ENCODE results near the gene GFRA4. TPM values are rescaled to one million over a fixed set of nuclear protein-coding genes. Genes with fewer than 3 reads are reported as not detected.
A peak's percentile ranks its signal among the peaks of the same experiment; 100 is the strongest.

The GFRA4 gene
- total RNA-seq, 1 donor: not detected

GRCh38 chr20:3658019-3658715 is 5.0 kb downstream of the GFRA4 start:
- Histone ChIP-seq H3K4me3 (ENCODE audit: insufficient read depth, low read length) (no peak overlapping the region), H3K36me3 (ENCODE audit: insufficient read depth, low read length) (no peaks in the 10 kb centered on the region), H3K9me3 (ENCODE audit: low read depth, low read length) (peaks cover 3% of the 10 kb centered on the region), H4K20me1 (ENCODE audit: insufficient read depth, low read length) (no peaks in the 10 kb centered on the region), H3K27ac (ENCODE audit: low read depth, low read length) (no peak overlapping the region), H3K79me2 (ENCODE audit: insufficient read depth, low read length) (no peaks in the 10 kb centered on the region), H3K27me3 (ENCODE audit: insufficient read depth, low read length) (peaks cover 29% of the 10 kb centered on the region), H3K4me2 (ENCODE audit: insufficient read depth, low read length) (no peak overlapping the region), H2AFZ (ENCODE audit: low read length) (no peak overlapping the region), H3K4me1 (ENCODE audit: insufficient read depth, low read length) (no peaks in the 10 kb centered on the region)
- TF ChIP-seq CTCF (IDR thresholded peaks at IDR 0.05; ENCODE audit: extremely low read depth, low read depth, low read length): no peak
- DNase-seq (ENCODE audit: insufficient read length, low spot score, missing footprints): no peak

DNA sequence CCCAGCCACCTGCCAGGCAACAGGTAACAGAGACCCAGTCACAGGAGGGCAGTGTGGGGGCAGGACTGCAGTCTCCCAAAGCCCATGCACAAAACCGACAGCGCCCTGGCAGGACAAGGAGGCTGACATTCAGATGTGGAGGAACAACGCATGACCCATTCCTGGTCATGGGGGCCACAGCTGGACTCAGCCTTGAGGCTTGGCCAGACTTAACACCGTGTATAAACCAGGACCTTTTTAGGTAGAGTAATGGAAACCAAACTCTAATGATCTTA is 8.1 kb downstream of the GFRA4 start:
- Histone ChIP-seq H3K36me3 (ENCODE audit: insufficient read depth, low read length) (no peaks in the 10 kb centered on the region), H3K4me3 (ENCODE audit: insufficient read depth, low read length) (no peak overlapping the region), H3K27ac (ENCODE audit: low read depth, low read length) (no peak overlapping the region), H3K4me2 (ENCODE audit: insufficient read depth, low read length) (no peak overlapping the region), H3K9me3 (ENCODE audit: low read depth, low read length) (peaks cover 3% of the 10 kb centered on the region), H3K27me3 (ENCODE audit: insufficient read depth, low read length) (peaks cover 8% of the 10 kb centered on the region), H3K4me1 (ENCODE audit: insufficient read depth, low read length) (no peaks in the 10 kb centered on the region), H4K20me1 (ENCODE audit: insufficient read depth, low read length) (no peaks in the 10 kb centered on the region), H2AFZ (ENCODE audit: low read length) (no peak overlapping the region), H3K79me2 (ENCODE audit: insufficient read depth, low read length) (no peaks in the 10 kb centered on the region)
- TF ChIP-seq CTCF (IDR thresholded peaks at IDR 0.05; ENCODE audit: extremely low read depth, low read depth, low read length): no peak
- DNase-seq (ENCODE audit: insufficient read length, low spot score, missing footprints): no peak

GRCh38 chr20:3654326-3655130 is 8.7 kb downstream of the GFRA4 start:
- Histone ChIP-seq H3K9me3 (ENCODE audit: low read depth, low read length) (peaks cover 3% of the 10 kb centered on the region), H3K4me1 (ENCODE audit: insufficient read depth, low read length) (no peaks in the 10 kb centered on the region), H3K27ac (ENCODE audit: low read depth, low read length) (no peak overlapping the region), H3K4me3 (ENCODE audit: insufficient read depth, low read length) (no peak overlapping the region), H2AFZ (ENCODE audit: low read length) (no peak overlapping the region), H4K20me1 (ENCODE audit: insufficient read depth, low read length) (no peaks in the 10 kb centered on the region), H3K27me3 (ENCODE audit: insufficient read depth, low read length) (peaks cover 3% of the 10 kb centered on the region), H3K4me2 (ENCODE audit: insufficient read depth, low read length) (no peak overlapping the region), H3K36me3 (ENCODE audit: insufficient read depth, low read length) (no peaks in the 10 kb centered on the region), H3K79me2 (ENCODE audit: insufficient read depth, low read length) (no peaks in the 10 kb centered on the region)
- no peak for TF ChIP-seq CTCF (IDR thresholded peaks at IDR 0.05; ENCODE audit: extremely low read depth, low read depth, low read length)
- DNase-seq (ENCODE audit: insufficient read length, low spot score, missing footprints): peak; percentile 69

DNA sequence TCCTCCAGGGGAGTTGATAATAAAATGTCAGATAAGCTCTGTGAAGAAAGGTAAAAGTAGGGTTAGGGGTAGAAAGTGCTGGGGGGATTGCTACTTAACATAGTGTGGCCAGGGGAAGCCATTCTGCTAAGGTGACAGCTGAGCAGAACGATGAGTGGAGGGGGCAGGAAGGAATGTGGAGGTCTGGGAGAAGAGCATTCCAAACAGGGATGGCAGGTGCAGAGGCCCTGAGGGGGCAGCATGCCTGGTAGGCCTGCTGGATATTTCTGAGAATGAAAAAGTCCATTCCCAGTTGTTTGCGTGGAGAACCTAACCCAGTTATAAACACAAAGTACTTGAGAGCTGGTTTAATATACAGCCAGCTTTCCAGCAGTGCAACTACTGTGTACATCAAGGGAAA is 9.3 kb downstream of the GFRA4 start:
- TF ChIP-seq CTCF (IDR thresholded peaks at IDR 0.05; ENCODE audit: extremely low read depth, low read depth, low read length): no peak
- no peak for DNase-seq (ENCODE audit: insufficient read length, low spot score, missing footprints)

More for the DNA sequence above, 9.3 kb downstream of the GFRA4 start:
- Histone ChIP-seq H3K27ac (ENCODE audit: low read depth, low read length) (no peak overlapping the region), H2AFZ (ENCODE audit: low read length) (no peak overlapping the region), H3K4me1 (ENCODE audit: insufficient read depth, low read length) (no peaks in the 10 kb centered on the region), H3K9me3 (ENCODE audit: low read depth, low read length) (peaks cover 3% of the 10 kb centered on the region), H3K4me3 (ENCODE audit: insufficient read depth, low read length) (no peak overlapping the region), H3K79me2 (ENCODE audit: insufficient read depth, low read length) (no peaks in the 10 kb centered on the region), H3K27me3 (ENCODE audit: insufficient read depth, low read length) (no peaks in the 10 kb centered on the region), H4K20me1 (ENCODE audit: insufficient read depth, low read length) (no peaks in the 10 kb centered on the region), H3K4me2 (ENCODE audit: insufficient read depth, low read length) (no peak overlapping the region), H3K36me3 (ENCODE audit: insufficient read depth, low read length) (no peaks in the 10 kb centered on the region)
